Measurements from ENCODE around the gene NUMB. TPM values are rescaled to one million over a fixed set of nuclear protein-coding genes. Genes with fewer than 3 reads are reported as not detected.

NUMB gene
- total RNA-seq, 1 donor from 2014 or later = 76.4 TPM

DNA sequence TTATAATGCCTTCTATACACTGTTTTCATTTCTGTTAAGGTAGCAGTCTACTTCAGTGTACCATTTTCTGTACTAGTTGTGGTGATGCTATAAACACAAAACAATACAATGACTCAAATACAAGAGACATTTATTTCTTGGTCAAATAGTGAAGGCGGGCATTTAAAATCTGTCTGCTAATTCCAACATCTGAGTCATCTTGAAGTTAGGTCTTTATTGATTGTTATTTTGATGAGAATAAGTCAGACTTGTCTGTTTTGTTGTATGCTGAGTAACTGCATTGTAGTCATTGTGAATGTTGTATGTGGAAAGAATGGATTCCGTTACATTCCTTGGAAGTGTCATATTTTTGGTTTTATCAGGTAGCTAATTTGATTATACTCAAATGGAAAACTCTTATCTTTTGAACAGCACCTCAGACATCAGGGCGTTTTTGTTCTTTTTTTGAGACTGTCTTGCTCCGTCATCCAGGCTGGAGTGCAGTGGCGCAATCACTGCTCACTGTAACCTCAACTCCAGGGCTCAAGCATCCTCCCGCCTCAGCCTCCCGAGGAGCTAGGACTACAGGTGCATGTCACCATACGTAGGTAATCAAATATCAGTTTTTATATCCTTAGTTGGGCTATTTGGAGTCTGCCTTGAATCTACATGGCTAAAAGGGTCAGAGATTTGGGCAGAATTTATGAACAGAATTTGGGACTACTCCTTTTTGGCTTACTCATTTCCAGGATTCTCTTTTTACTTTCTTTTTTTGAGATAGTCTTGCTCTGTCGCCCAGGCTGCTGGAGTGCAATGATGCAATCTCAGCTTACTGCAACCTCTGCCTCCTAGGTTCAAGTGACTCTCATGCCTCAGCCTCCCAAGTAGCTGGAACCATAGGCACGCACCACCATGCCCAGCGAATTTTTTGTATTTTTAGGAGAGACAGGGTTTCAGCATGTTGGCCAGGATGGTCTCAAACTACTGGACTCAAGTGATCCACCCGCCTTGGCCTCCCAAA, 164.3 kb downstream of the NUMB start:
- DNase-seq (ENCODE audit: low spot score) = no peak

DNA sequence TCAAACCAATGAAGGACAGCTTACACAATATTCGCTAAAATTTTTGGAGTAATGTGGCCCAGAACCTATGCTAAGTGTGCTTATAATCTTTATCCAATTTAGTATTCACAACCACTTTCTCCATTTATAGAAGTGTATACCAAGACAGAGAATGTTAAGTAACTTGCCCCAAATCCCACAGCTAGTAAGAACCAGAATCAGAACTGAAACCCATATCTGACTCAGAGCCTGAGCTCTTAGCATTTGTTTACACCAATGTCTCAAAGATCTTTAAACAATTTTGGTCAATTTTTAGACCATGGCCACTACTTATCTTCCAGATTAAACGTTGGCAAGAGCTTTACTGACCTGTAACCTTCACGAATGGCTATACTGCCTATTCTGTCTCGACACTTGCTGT, 168.1 kb downstream of the NUMB start:
- no peak for DNase-seq (ENCODE audit: low spot score)

DNA sequence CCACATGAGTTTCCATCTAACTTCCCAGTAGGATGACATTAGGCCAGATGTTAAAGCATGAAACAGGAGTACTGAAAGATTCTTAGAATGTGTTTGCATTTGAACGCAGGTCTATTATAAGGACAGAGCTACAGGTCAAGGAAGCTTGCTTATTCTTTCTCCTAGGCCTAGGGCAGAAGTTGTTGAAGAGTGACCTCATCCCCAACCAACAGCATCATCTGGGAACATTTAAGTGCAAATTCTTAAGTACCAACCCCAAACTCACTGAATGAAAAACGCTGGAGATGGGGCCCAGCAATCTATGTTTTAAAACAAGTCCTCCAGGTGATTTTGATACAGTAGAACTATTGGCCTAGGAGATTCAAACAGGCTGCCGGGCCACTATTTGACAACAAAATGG, 168.6 kb downstream of the NUMB start:
- no peak for DNase-seq (ENCODE audit: low spot score)

DNA sequence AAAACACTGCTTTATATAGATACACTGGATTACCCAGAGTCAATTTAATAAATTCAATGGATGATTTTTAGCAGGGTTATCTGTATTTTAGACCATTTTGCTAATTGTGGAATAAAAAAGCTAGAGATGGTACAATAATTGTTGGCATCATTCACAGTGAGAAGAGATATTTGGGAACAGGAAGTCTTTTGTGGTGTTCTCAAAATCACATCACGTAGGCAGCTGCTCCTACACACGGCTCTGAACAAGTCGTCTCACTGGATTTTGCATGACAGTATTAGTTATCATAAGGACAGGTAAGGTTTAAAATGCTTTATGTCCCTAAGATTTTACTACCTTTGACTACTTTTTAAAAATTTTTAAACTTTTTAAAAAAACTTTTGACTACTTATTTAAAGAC, 169.0 kb downstream of the NUMB start:
- no peak for DNase-seq (ENCODE audit: low spot score)

DNA sequence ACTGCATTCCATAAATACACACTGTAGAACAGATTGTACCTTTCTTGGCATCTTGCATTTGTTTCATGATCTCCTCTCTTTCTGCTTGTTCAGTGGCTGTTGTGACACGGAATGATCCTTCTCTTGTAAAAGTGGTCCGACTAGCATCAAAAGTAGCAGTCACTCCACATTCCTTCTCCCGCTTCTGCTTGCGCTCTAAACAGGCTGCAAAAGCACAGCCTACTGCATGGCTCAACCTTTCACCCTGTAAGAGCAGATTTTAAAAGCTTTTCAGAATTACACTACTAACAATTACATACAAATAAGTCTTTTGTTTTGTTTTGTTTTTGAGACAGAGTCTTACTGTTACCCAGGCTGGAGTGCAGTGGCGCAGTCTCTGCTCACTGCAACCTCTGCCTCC, 171.3 kb downstream of the NUMB start:
- DNase-seq (ENCODE audit: low spot score) = no peak

DNA sequence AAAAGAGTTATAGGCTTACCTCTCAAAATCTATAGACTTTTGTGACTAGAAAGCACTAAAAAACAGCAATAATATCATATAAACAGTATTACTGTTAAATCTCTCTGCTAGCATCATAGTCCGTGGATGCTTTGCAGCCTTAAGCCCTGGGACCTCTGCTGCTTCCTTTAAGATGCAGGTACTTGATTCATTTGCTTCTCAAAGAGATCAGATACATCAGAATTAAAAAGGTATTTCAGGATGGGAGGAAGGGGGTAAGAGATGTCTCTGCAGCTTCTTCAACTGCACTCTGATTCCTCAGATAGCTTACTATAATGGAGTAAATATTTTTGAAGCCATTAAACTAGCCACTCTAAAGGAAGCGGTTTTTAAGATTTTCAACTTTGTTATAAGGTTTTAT, 171.7 kb downstream of the NUMB start:
- no peak for DNase-seq (ENCODE audit: low spot score)

DNA sequence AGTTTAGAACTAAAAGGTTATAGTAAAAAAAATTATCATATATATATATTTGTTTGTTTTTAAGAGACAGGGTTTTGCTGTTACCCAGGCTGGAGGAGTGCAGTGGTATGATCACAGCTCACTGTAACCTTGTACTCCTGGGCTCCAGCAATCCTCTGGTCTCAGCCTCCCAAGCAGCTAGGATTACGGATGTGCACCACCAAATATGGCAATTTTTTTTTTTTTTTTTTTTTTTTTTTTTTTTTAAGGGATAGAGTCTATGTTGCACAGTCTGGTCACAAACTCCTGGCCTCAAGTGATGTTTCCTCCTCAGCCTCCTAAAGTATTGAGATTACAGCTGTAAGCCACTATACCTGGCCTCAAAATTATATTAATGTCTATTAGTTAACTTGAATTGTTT, 172.4 kb downstream of the NUMB start:
- no peak for DNase-seq (ENCODE audit: low spot score)

DNA sequence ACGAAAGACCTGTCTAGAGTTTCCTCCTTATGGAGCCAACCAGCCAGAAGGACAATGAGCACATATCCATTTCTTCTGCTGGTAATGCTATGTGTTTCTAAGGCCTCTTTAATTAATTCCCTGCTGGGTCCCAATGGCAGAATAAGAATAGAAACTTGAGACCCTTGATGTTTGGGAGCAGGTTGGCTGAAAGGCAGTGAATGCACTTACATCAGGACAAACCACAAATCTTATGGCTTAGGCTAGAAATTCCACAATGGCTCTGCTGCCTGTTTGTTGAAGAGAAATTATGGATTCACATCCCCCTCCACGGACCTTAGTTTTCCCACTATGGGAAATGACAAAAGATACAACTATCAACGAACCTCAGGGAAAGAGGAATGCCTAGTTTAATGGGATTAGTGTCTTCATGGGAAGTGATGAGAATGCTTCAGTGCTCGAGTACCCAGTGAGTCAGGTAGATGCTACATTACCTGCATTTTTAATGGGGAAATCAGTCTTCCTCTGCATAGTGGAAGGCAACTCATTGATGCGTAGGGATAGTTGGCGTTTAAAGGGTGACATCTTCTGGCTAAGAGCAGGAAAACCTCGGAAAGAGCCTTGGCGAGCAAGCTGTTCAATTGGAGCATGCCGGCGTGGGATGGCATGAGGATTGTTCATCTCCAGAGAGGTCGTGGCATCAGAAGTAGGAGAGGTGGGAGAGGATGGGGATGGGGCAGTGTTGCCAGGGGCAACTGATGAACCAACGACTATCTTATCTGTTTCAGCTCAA, 174.6 kb downstream of the NUMB start:
- no peak for DNase-seq (ENCODE audit: low spot score)

DNA sequence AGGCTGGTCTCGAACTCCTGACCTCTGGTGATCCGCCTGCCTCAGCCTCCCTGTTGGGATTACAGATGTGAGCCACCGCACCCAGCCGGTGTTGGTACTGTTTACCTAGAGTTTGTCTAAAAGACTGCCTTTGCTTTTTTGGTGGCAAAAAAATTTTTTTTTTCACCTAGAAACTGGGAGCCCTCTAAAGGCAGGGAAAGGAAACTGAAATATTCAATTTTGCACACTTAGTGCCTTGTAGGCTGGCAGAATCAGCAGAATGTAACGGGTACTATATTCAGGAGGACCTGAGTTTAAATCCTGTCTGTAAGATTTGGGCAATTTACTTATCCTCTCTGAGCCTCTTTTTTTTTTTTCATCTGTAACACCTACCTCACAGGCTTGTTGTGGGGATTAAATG, 177.4 kb downstream of the NUMB start:
- no peak for DNase-seq (ENCODE audit: low spot score)

DNA sequence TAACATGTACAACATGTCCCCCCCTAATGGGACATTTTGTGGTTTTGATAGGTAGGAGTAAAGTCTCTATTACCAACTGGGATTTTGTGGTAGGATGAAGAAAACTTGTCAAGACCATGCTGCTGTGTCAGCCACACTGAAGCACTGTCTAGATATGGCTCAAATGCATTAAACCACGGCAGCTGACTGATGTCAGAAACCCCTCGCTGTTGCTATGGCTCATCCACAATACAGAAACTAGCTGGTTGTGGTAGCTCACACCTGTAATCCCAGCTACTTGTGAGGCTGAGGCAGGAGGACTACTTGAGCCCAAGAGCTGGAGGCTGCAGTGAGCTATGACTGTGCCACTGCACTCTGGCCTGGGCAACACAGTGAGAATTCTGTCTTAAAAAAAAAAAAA, 181.0 kb downstream of the NUMB start:
- DNase-seq (ENCODE audit: low spot score) = no peak

DNA sequence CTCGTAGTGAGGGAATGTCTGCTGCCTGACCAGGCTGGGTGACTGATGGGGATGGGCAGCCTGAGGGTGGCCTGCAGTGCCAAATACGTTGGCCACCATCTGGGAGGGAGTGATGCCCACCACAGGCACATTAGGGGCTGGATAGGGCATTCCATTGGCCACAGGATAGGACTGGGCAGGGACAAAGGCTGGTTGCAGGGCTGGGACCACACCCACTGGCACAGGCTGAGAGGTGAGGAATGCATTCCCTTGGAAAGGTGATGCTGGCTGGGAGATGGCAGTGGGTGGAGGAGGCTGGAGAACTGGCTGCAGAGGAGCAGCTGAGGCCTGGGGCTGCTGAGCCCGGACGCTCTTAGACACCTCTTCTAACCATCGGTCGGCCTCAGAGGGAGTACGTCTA, 181.5 kb downstream of the NUMB start:
- DNase-seq (ENCODE audit: low spot score) = no peak

DNA sequence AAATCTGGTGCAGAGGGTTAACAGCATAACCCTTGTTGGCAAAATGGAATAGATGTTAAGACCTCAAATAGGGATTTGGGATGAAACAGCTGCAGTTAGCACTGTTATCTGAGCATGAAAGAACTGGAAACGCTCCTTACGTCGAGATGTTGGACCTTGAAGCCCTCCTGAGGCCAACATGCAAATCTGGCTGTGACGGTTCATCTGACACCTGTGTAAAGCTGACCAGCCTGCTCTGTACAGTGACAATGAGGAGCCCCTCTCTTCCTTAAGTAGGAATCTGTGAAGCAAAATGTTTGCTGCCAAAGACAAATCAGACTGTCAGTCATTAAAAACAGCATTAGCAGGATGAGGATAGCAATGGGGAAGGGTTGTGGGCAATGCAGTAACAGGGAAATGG, 184.5 kb downstream of the NUMB start:
- DNase-seq (ENCODE audit: low spot score) = no peak

DNA sequence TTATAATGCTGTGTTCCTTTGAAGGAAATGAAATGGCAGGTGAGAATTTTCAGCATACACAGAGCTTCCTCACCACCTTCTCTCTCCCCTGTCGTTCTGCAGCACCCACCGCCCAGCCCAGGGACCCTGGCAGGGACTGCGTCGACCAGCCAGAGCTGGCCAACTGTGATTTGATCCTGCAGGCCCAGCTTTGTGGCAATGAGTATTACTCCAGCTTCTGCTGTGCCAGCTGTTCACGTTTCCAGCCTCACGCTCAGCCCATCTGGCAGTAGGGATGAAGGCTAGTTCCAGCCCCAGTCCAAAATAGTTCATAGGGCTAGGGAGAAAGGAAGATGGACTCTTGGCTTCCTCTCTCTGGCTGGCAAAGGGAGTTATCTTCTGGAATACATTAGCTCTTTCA, 186.0 kb downstream of the NUMB start:
- DNase-seq (ENCODE audit: low spot score) = no peak

DNA sequence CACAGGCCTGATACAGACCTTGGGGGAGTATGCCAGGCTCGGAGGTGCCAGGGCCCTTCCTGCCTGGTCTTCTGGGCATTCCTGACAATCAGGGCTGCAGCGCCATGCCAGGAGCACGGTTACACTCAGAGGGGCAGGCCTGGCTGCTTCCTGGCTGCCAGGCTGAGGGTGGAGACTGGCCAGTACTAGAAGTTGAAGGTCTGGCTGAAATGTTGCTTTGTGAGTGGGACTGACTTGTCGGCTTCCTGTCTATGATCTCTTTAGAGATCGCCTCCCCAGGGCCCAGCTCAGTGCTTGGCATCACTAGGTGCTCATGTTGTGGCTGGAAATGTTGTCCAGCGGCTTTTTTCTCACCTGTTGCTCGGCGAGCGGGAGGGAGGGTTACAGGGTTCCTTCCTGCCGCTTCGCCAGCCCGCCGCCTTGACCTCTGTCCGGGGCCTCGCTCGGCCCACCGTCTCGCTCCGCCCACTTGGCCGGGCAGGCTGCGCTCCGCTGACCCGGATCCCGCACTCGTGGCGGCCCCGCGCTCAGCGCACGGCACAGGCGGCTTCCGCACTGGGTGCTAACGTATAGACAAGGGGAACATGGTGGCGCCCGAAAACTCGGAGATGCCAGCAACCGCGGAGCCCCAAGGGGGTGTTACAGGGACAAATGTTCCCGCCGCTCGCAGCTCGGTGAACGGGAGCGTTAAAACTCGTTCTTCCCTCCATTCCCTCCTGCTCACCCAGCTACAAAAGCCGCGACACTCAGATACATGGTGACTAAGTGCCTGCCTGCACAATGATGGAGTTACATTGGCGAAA, 188.4 kb downstream of the NUMB start:
- no peak for DNase-seq (ENCODE audit: low spot score)

DNA sequence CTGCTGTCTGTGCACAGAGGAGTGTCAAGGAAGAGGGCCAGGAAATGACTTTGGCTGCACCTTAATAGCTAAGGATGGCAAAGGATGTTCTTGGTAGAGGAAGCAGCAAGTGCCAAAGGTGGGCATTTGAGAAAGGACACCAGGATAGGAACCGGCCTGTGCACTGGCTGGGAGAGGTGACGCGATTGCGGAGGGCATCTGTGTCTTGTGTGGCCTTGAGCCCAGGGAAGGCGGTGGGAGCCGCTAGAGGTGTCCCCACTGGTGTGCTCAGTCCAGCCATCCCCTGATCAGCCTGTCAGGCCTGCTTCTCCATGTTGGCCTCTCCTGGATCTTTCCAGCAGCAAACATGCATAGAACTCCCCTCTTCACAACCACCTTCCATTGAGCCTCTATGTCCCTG, 190.9 kb downstream of the NUMB start:
- DNase-seq (ENCODE audit: low spot score) = peak; percentile 67

DNA sequence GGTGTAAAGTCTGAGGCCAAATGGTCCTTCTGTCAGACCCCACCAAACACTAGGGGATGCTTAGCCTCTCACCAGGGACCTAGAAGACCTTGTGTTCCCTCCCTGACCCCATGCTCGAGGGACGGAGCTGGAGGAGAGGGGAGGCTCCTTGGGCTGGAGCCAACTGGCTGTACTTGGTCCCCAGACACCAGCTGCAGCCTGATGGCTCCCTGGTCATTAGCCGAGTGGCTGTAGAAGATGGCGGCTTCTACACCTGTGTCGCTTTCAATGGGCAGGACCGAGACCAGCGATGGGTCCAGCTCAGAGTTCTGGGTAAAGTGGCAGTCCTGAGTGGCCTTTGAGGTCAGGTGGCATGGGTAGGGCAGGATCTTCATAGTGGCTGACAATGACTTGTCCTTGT, 192.0 kb downstream of the NUMB start:
- no peak for DNase-seq (ENCODE audit: low spot score)

DNA sequence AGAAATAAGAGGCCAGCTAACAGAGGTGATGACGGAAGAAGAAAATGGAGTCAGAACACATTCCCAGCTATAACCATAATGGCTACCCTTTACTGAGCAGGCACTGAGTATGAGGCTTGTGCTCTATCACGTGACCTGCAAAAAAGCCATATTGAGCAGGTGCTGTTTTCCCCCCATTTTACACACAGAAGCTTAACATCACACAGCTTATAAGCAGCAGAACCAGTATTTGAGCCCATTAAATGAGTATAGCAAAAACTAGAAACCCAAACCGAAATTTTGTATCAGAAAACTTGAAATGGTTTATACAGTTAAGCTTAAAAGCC, 192.7 kb downstream of the NUMB start:
- DNase-seq (ENCODE audit: low spot score) = no peak

DNA sequence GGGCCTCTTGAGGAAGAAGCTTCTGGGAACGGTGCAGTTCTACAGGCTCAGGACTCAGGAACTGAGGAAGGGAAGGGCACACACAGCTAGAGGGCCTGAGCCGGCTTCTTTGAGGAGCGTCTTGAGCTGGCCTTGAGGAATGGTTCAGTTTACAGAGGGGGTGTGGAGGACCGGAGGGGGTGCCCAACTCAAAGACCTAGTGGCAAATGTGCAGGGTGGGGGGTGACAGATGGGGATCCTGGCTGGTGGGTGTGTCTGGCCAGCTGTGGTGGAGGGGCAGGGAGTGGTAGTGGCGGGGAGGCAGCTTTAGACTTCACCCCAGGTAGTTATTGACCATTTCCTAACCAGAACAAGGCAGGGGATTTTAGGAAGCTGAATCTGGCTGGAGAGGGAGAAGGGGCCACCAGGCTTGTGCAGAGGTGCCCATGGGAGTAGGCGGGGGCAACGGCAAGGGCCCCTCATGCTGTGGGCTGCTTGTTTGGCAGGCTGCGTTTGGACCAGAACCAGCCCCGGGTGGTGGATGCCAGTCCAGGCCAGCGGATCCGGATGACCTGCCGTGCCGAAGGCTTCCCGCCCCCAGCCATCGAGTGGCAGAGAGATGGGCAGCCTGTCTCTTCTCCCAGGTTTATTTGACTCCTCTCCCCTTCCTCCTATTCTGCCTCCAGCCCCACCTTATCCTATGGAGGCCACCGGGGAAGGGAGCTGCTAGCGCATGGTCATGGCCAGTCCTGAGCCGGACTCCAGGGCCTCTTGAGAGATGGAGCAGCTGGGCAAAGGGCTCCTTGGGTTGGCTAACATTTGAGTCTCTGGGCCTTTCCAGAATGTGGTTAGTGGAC, 193.2 kb downstream of the NUMB start:
- DNase-seq (ENCODE audit: low spot score) = no peak

DNA sequence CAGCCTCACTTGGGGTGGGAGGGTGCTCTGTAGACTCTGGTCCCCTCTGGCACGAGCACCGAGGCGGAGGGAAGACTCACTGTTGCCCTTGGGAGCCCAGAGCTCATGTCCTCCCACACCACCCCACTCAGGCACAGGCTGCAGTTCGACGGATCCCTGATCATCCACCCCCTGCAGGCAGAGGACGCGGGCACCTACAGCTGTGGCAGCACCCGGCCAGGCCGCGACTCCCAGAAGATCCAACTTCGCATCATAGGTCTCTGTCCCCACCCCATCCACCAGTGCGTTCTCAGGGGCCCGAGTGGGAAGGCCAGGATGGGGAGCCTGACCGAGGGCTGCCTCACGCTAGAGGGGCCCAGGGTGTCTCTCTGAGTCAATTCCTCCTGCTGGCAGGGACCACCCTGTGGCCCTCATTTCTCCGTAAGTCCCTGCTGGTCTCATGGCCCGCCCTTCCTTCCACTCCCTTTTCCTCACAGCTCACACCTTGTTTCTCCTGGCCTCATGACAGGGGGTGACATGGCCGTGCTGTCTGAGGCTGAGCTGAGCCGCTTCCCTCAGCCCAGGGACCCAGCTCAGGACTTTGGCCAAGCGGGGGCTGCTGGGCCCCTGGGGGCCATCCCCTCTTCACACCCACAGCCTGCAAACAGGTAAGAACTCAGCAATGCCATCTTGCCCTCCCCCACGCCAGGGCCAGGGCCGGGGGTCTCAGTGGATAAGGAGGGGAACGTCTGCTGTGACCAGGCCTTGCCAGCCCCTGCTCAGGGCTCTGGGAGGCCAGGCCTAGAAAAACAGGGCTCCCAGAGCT, 194.1 kb downstream of the NUMB start:
- no peak for DNase-seq (ENCODE audit: low spot score)

DNA sequence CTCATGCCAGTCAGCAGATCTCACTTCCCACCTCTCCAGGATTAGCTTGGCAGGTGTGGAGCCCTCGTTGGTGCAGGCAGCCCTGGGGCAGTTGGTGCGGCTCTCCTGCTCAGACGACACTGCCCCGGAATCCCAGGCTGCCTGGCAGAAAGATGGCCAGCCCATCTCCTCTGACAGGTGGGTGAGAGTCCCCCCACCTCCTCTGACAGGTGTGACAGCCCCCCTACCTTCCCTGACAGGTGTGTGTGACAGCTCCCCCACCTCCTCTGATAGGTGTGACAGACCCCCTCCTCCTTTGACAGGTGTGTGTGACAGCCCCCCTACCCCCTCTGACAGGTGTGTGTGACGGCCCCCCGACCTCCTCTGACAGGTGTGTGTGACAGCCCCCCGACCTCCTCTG, 194.7 kb downstream of the NUMB start:
- DNase-seq (ENCODE audit: low spot score) = peak; percentile 88

All from mesenteric fat pad (tissue), 1 donor.